ENCODE results near the gene RALY.

- TF ChIP-seq CTCF (IDR thresholded peaks at IDR 0.05) (no peak), POLR2A (IDR thresholded peaks at IDR 0.05) (no peak)
These were observed 14.8 kb downstream of the RALY start for GRCh38 chr20:34008477-34008876.

Data from testis (tissue), 2 donors.